ENCODE measurements around the gene TNS1. TPM values are rescaled to one million over a fixed set of nuclear protein-coding genes. Genes with fewer than 3 reads are reported as not detected.

TNS1 gene
- polyA plus RNA-seq, 4 donors = 57.5 to 82.9 (median 63.6) TPM

GRCh38 chr2:217983276-217984233, 19.2 kb downstream of the TNS1 start:
- DNase-seq (ENCODE audit: low read depth in 4 of 4, low spot score in 3 of 4) = no peak

- DNase-seq (ENCODE audit: low read depth in 4 of 4, low spot score in 3 of 4) = no peak
Observed at GRCh38 chr2:217981971-217982370, 20.8 kb downstream of the TNS1 start.

- DNase-seq (ENCODE audit: low read depth in 4 of 4, low spot score in 3 of 4) = no peak
Observed at GRCh38 chr2:217981084-217981730, 21.6 kb downstream of the TNS1 start.

- no peak for DNase-seq (ENCODE audit: low read depth in 4 of 4, low spot score in 3 of 4)
Observed at GRCh38 chr2:217980591-217980990, 22.2 kb downstream of the TNS1 start.

- DNase-seq (ENCODE audit: low read depth in 4 of 4, low spot score in 3 of 4) = no peak
Observed at GRCh38 chr2:217980036-217980435, 22.8 kb downstream of the TNS1 start.

GRCh38 chr2:217979151-217979811, 23.5 kb downstream of the TNS1 start:
- DNase-seq (ENCODE audit: low read depth in 4 of 4, low spot score in 3 of 4) = no peak

- no peak for DNase-seq (ENCODE audit: low read depth in 4 of 4, low spot score in 3 of 4)
Observed at GRCh38 chr2:217978536-217979150, 24.2 kb downstream of the TNS1 start.

- no peak for DNase-seq (ENCODE audit: low read depth in 4 of 4, low spot score in 3 of 4)
Observed at GRCh38 chr2:217977840-217978535, 24.8 kb downstream of the TNS1 start.

GRCh38 chr2:217976301-217976700, 26.5 kb downstream of the TNS1 start:
- DNase-seq (ENCODE audit: low read depth in 4 of 4, low spot score in 3 of 4) = no peak

- no peak for DNase-seq (ENCODE audit: low read depth in 4 of 4, low spot score in 3 of 4)
Observed at GRCh38 chr2:217975626-217976025, 27.2 kb downstream of the TNS1 start.

- no peak for DNase-seq (ENCODE audit: low read depth in 4 of 4, low spot score in 3 of 4)
Observed at GRCh38 chr2:217974389-217975005, 28.3 kb downstream of the TNS1 start.

GRCh38 chr2:217973008-217973787, 29.6 kb downstream of the TNS1 start:
- no peak for DNase-seq (ENCODE audit: low read depth in 4 of 4, low spot score in 3 of 4)

- no peak for DNase-seq (ENCODE audit: low read depth in 4 of 4, low spot score in 3 of 4)
Observed at GRCh38 chr2:217972490-217972889, 30.3 kb downstream of the TNS1 start.

GRCh38 chr2:217972037-217972436, 30.8 kb downstream of the TNS1 start:
- no peak for DNase-seq (ENCODE audit: low read depth in 4 of 4, low spot score in 3 of 4)

GRCh38 chr2:217971166-217971565, 31.6 kb downstream of the TNS1 start:
- DNase-seq (ENCODE audit: low read depth in 4 of 4, low spot score in 3 of 4) = no peak

GRCh38 chr2:217970206-217970605, 32.6 kb downstream of the TNS1 start:
- DNase-seq (ENCODE audit: low read depth in 4 of 4, low spot score in 3 of 4) = no peak

- DNase-seq (ENCODE audit: low read depth in 4 of 4, low spot score in 3 of 4) = no peak
Observed at GRCh38 chr2:217969588-217969987, 33.2 kb downstream of the TNS1 start.

GRCh38 chr2:217968023-217968422, 34.8 kb downstream of the TNS1 start:
- no peak for DNase-seq (ENCODE audit: low read depth in 4 of 4, low spot score in 3 of 4)

GRCh38 chr2:217966423-217967070, 36.2 kb downstream of the TNS1 start:
- no peak for DNase-seq (ENCODE audit: low read depth in 4 of 4, low spot score in 3 of 4)
